Measurements from ENCODE around the gene CD37. TPM values are rescaled to one million over a fixed set of nuclear protein-coding genes. Genes with fewer than 3 reads are reported as not detected.

Gene CD37
- total and polyA plus RNA-seq, 8 donors = 2.2 to 30.3 (median 6.3) TPM; not detected in 2

- H3K4me1 ChIP-seq = peaks cover 34 to 50% (median 36%) of the 10 kb centered on the region in 4 donors
- peak overlapping the region; percentile 40 to 56 (median 43) for H3K4me3 ChIP-seq
- DNase-seq = peak; percentile 84 to 92
- H3K9me3 ChIP-seq = no peaks in the 10 kb centered on the region
- 5 to 19% (median 13%) methylated on average over 36 of the region's 36 CpGs for WGBS, 5 donors
- peaks cover 29 to 48% (median 46%) of the 10 kb centered on the region in 4 donors for H3K36me3 ChIP-seq
- H3K27me3 ChIP-seq = no peaks in the 10 kb centered on the region
- TF ChIP-seq POLR2AphosphoS5 (IDR thresholded peaks at IDR 0.05) (peak in 1 of 3 donors; percentile 30), EP300 (IDR thresholded peaks at IDR 0.05) (no peak)
- intact Hi-C loops (cut with DNase I; ENCODE audit: low total_unique reads) = no loop called here
- H3K27ac ChIP-seq = peak overlapping the region; percentile 82 to 96 (median 93)
Observed at GRCh38 chr19:49340069-49340864, 5.1 kb downstream of the CD37 start.

GRCh38 chr19:49340865-49341718 lies 5.9 kb downstream of the CD37 start:
- peak overlapping the region in 1 of 4 donors; percentile 56 for H3K4me3 ChIP-seq
- WGBS, 5 donors = 88 to 93% (median 91%) methylated on average over 9 to 11 of the region's 11 CpGs
- peaks cover 34 to 50% (median 36%) of the 10 kb centered on the region in 4 donors for H3K4me1 ChIP-seq
- H3K27me3 ChIP-seq = no peaks in the 10 kb centered on the region
- TF ChIP-seq CTCF (IDR thresholded peaks at IDR 0.05) = no peak
- TF ChIP-seq POLR2A (IDR thresholded peaks at IDR 0.05) = no peak
- TF ChIP-seq EP300 (IDR thresholded peaks at IDR 0.05) = no peak
- TF ChIP-seq POLR2AphosphoS5 (IDR thresholded peaks at IDR 0.05) = no peak
- DNase-seq = no peak
- H3K36me3 ChIP-seq = peaks cover 30 to 57% (median 54%) of the 10 kb centered on the region in 4 donors
- no peaks in the 10 kb centered on the region for H3K9me3 ChIP-seq
- peak overlapping the region; percentile 32 to 93 (median 92) for H3K27ac ChIP-seq
- intact Hi-C loops (cut with DNase I; ENCODE audit: low total_unique reads) = no loop called here

- DNase-seq = no peak
- H3K27me3 ChIP-seq = no peaks in the 10 kb centered on the region
- WGBS, 5 donors = 88 to 94% (median 92%) methylated on average over 11 of the region's 11 CpGs
- peaks cover 34 to 39% (median 36%) of the 10 kb centered on the region in 4 donors for H3K4me1 ChIP-seq
- H3K27ac ChIP-seq = no peak overlapping the region
- intact Hi-C loops (cut with DNase I; ENCODE audit: low total_unique reads) = no loop called here
- no peak overlapping the region for H3K4me3 ChIP-seq
- peaks cover 41 to 69% (median 66%) of the 10 kb centered on the region in 4 donors for H3K36me3 ChIP-seq
- H3K9me3 ChIP-seq = no peaks in the 10 kb centered on the region
- no peak for TF ChIP-seq CTCF (IDR thresholded peaks at IDR 0.05)
- TF ChIP-seq POLR2AphosphoS5 (IDR thresholded peaks at IDR 0.05) = no peak
Observed at GRCh38 chr19:49342291-49342721, 7.1 kb downstream of the CD37 start.

- peaks cover 44 to 77% (median 74%) of the 10 kb centered on the region in 4 donors for H3K36me3 ChIP-seq
- 83 to 96% (median 93%) methylated on average over 6 to 7 of the region's 7 CpGs for WGBS, 5 donors
- TF ChIP-seq POLR2A (IDR thresholded peaks at IDR 0.05) (no peak), POLR2AphosphoS5 (IDR thresholded peaks at IDR 0.05) (no peak), EP300 (IDR thresholded peaks at IDR 0.05) (no peak), CTCF (IDR thresholded peaks at IDR 0.05) (no peak)
Observed at GRCh38 chr19:49343123-49343522, 7.9 kb downstream of the CD37 start.

More at GRCh38 chr19:49343123-49343522, 7.9 kb downstream of the CD37 start:
- Histone ChIP-seq H3K27ac (no peak overlapping the region), H3K4me1 (peaks cover 30 to 32% (median 31%) of the 10 kb centered on the region in 4 donors), H3K4me3 (no peak overlapping the region), H3K27me3 (no peaks in the 10 kb centered on the region), H3K9me3 (no peaks in the 10 kb centered on the region)
- no peak for DNase-seq
- intact Hi-C loops (cut with DNase I; ENCODE audit: low total_unique reads) = no loop called here
